Caco-2 (cell line): ENCODE results near the gene ADPGK. TPM values are rescaled to one million over a fixed set of nuclear protein-coding genes. Genes with fewer than 3 reads are reported as not detected.
"Not testable (repeated sequence)": the region's sequence is repeated elsewhere in the genome, so short reads cannot be mapped to it uniquely, and the experiment has no call there.

Source experiments
- BruUV-seq: library from RNA; stranded (reverse); fragments of 400-500 nt; replicated peaks from 2 replicates; lab custom pipeline; 2021; lab: Mats Ljungman, UMichigan
- CTCF ChIA-PET: fragments of 300-600 bp; sonication (Branson Sonifier 250); formaldehyde crosslinking; loops from one replicate; lab custom pipeline; 2022; ENCODE audit warnings: antibody characterized with exemption; lab: Charles Lee
- POLR2A ChIA-PET: fragments of 300-600 bp; sonication (Branson Sonifier 250); formaldehyde crosslinking; loops from one replicate; lab custom pipeline; 2022; ENCODE audit warnings: antibody characterized with exemption; lab: Charles Lee
- DNase-seq, 2 experiments: peaks; one replicate each; pipeline versions ENCODE4 v3.0.0 to v3.0.0-alpha.2; 2020 to 2022
- H3K27me3 ChIP-seq: replicated peaks from 2 replicates; pipeline ENCODE4 v1.6.0; 2011; ENCODE audit warnings: low read length; ENCODE audit not compliant: control insufficient read depth, insufficient read depth
- H3K36me3 ChIP-seq: 2 replicates; pipeline ENCODE4 v1.5.1; 2011; ENCODE audit warnings: low read length; ENCODE audit not compliant: control insufficient read depth, insufficient read depth
- H3K4me1 ChIP-seq: fragments of 250-450 bp; sonication (Bioruptor Pico); 2 replicates; pipeline ENCODE4 v1.5.1; 2020; ENCODE audit warnings: mild to moderate bottlenecking
- H3K4me3 ChIP-seq: 2 replicates; pipeline ENCODE4 v1.5.1; 2011; ENCODE audit warnings: low read depth, mild to moderate bottlenecking, control low read depth, low read length
- H3K9me3 ChIP-seq: fragments of 250-450 bp; sonication (Bioruptor Pico); 2 replicates; pipeline ENCODE4 v1.5.1; 2020; ENCODE audit warnings: mild to moderate bottlenecking, moderate library complexity
- H3K27ac Mint-ChIP-seq: one replicate; pipeline ENCODE4 v1.8.0; 2022; ENCODE audit warnings: mixed read lengths; ENCODE audit not compliant: unreplicated experiment
- H3K27me3 Mint-ChIP-seq: one replicate; pipeline ENCODE4 v1.8.0; 2022; ENCODE audit warnings: mixed read lengths; ENCODE audit not compliant: insufficient read depth, unreplicated experiment
- H3K36me3 Mint-ChIP-seq: one replicate; pipeline ENCODE4 v1.8.0; 2022; ENCODE audit warnings: mild to moderate bottlenecking, mixed read lengths; ENCODE audit not compliant: insufficient read depth, unreplicated experiment
- H3K4me1 Mint-ChIP-seq: one replicate; pipeline ENCODE4 v1.8.0; 2022; ENCODE audit warnings: low read depth, mixed read lengths; ENCODE audit not compliant: unreplicated experiment
- H3K4me3 Mint-ChIP-seq: one replicate; pipeline ENCODE4 v1.8.0; 2022; ENCODE audit warnings: mild to moderate bottlenecking, moderate library complexity, mixed read lengths; ENCODE audit not compliant: unreplicated experiment
- H3K9me3 Mint-ChIP-seq: one replicate; pipeline ENCODE4 v1.8.0; 2022; ENCODE audit warnings: mixed read lengths; ENCODE audit not compliant: unreplicated experiment
- intact Hi-C: fragments of 100-400 bp; cut with micrococcal nuclease; formaldehyde crosslinking; loops from one replicate; pipeline ENCODE4 v1.10.0; 2022; ENCODE audit not compliant: unreplicated experiment
- total RNA-seq: library from RNA; stranded (reverse); gene quantifications from 2 replicates; pipeline ENCODE4 v1.2.3, GENCODE V29; 2022
- TF ChIP-seq, protein P1 (sequence below), 2 experiments: fragments of 200-600 bp in 1 of 2; IDR thresholded peaks; 1 replicate in 1 of 2; 2 replicates in 1 of 2; pipeline versions ENCODE4 v1.5.1 to v1.8.0; 2011 to 2022; ENCODE audit warnings: antibody characterized with exemption in 1 of 2, control low read depth in 1 of 2, inconsistent platforms in 1 of 2, low read depth in 1 of 2, low read length in 1 of 2, mild to moderate bottlenecking in 1 of 2, moderate library complexity in 1 of 2; ENCODE audit not compliant: insufficient read depth in 1 of 2, severe bottlenecking in 1 of 2, unreplicated experiment in 1 of 2

The ADPGK gene
- total RNA-seq, 1 experiment from 2014 or later: 55.6 TPM

DNA sequence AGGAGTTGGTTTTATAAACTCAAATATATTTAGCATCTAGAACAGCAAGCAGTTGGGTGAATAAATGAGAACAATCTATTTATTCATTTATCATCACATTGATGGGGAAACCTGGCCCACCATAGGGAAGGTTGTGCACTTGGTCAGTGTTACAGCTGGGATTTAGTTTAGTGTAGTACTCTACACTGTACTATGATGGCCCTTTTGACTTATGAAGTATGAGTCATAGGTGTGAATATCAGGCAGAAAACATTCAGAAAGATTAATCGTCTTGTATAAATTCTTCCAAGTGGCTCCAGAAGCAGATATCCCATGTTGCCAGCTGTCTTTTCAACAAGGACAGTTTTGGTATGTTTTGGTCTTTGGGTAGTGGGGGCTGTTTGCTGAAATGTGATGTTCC is 59.5 kb downstream of the ADPGK start:
- TF ChIP-seq, protein P1, sequence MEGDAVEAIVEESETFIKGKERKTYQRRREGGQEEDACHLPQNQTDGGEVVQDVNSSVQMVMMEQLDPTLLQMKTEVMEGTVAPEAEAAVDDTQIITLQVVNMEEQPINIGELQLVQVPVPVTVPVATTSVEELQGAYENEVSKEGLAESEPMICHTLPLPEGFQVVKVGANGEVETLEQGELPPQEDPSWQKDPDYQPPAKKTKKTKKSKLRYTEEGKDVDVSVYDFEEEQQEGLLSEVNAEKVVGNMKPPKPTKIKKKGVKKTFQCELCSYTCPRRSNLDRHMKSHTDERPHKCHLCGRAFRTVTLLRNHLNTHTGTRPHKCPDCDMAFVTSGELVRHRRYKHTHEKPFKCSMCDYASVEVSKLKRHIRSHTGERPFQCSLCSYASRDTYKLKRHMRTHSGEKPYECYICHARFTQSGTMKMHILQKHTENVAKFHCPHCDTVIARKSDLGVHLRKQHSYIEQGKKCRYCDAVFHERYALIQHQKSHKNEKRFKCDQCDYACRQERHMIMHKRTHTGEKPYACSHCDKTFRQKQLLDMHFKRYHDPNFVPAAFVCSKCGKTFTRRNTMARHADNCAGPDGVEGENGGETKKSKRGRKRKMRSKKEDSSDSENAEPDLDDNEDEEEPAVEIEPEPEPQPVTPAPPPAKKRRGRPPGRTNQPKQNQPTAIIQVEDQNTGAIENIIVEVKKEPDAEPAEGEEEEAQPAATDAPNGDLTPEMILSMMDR (IDR thresholded peaks at IDR 0.05; ENCODE audit: insufficient read depth in 1 of 2, low read depth in 1 of 2, low read length in 1 of 2, severe bottlenecking in 1 of 2, unreplicated experiment in 1 of 2): no peak
- DNase-seq: no peak
- H3K27me3 Mint-ChIP-seq: no peaks in the 10 kb centered on the region
- no peak overlapping the region for H3K4me3 ChIP-seq
- no peaks in the 10 kb centered on the region for H3K9me3 ChIP-seq
- CTCF ChIA-PET: no interaction called here
- intact Hi-C loops: loop anchor here (5.0 kb wide), 1 partner anchor 58 kb away; the partner anchor contains the start of gene ADPGK
- H3K4me1 Mint-ChIP-seq: peaks cover 12% of the 10 kb centered on the region
- BruUV-seq: no TSS peak
- H3K36me3 ChIP-seq: no peaks in the 10 kb centered on the region; the same call in 1 of the 2 replicates
- no peaks in the 10 kb centered on the region for H3K36me3 Mint-ChIP-seq
- POLR2A ChIA-PET: no interaction called here
- no peak overlapping the region for H3K27ac Mint-ChIP-seq
- peaks cover 13% of the 10 kb centered on the region; the same call in 1 of the 2 replicates for H3K4me1 ChIP-seq
- H3K9me3 Mint-ChIP-seq: no peaks in the 10 kb centered on the region
- no peak overlapping the region for H3K4me3 Mint-ChIP-seq
- no peaks in the 10 kb centered on the region for H3K27me3 ChIP-seq

DNA sequence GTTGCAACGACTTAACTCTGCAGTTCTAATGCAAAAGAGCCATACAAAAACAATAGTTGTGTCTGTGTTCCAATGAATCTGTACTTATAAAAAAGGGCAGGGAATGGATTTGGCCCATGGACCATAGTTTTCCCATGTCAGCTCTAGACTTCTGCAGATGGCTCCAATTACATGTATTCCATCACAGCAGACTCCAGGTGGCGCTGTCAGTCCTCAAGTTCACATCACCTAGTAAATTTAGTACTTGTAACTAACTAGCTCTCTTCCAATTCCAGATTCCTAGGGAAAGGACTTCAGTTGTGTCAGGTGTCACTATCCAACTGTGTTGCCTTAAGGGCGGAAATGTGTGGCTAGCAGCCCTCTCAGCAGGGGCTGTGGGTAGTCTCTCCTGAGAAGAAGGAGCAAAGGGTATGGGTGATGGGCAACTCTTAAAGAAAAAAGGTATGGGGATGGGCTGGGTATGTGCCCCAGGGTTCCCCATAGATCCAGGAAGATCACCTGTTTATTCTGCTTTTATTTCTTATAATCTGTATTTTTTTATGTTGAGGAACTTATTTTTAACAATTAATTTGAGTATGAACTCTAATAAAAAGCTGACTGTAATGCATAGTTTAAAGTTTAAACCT is 61.4 kb downstream of the ADPGK start:
- H3K36me3 Mint-ChIP-seq: peaks cover 5% of the 10 kb centered on the region
- no peak overlapping the region for H3K27ac Mint-ChIP-seq
- intact Hi-C loops: loop anchor here (1.0 to 5.0 kb wide), 2 partner anchors 60 to 359 kb away; partner anchors contain the start of gene ADPGK
- Histone ChIP-seq H3K27me3 (no peaks in the 10 kb centered on the region), H3K36me3 (no peaks in the 10 kb centered on the region), H3K4me1 (peaks cover 7% of the 10 kb centered on the region; the same call in 1 of the 2 replicates), H3K9me3 (no peaks in the 10 kb centered on the region), H3K4me3 (no peak overlapping the region)
- peak; percentile 66 to 70 for DNase-seq
- TF ChIP-seq, protein P1 (IDR thresholded peaks at IDR 0.05; ENCODE audit: insufficient read depth in 1 of 2, low read depth in 1 of 2, low read length in 1 of 2, severe bottlenecking in 1 of 2, unreplicated experiment in 1 of 2): peak; percentile 74 to 80
- POLR2A ChIA-PET: no interaction called here
- CTCF ChIA-PET: interaction anchor here (0.5 to 1.6 kb wide), 18 partner anchors 8 to 543 kb away, joined by 3 to 16 read pairs (median 4); partner anchors contain the start of genes BBS4 and HIGD2B
- BruUV-seq: no TSS peak
- H3K27me3 Mint-ChIP-seq: no peaks in the 10 kb centered on the region
- H3K4me1 Mint-ChIP-seq: peaks cover 8% of the 10 kb centered on the region
- no peak overlapping the region for H3K4me3 Mint-ChIP-seq
- H3K9me3 Mint-ChIP-seq: no peaks in the 10 kb centered on the region

GRCh38 chr15:72708551-72709303 is 74.8 kb downstream of the ADPGK start:
- H3K4me1 ChIP-seq: peaks cover 36% of the 10 kb centered on the region
- peak in 1 of 2 experiments; percentile 12 for DNase-seq
- H3K27ac Mint-ChIP-seq: peak overlapping the region; percentile 39
- BruUV-seq, H3K36me3 ChIP-seq, H3K36me3 Mint-ChIP-seq, H3K9me3 Mint-ChIP-seq, H3K27me3 ChIP-seq, POLR2A ChIA-PET, H3K4me3 ChIP-seq, H3K9me3 ChIP-seq, H3K27me3 Mint-ChIP-seq, intact Hi-C loops: not testable (repeated sequence)
- CTCF ChIA-PET: interaction anchor here (0.6 to 0.7 kb wide), 2 partner anchors 13 to 480 kb away, joined by 3 read pairs; no protein-coding TSS in a partner anchor
- peaks cover 19% of the 10 kb centered on the region for H3K4me1 Mint-ChIP-seq
- H3K4me3 Mint-ChIP-seq: peak overlapping the region; percentile 45
